HG03457 (cell line): ENCODE measurements around the gene LIMA1.
"Not testable (repeated sequence)": the region's sequence is repeated elsewhere in the genome, so short reads cannot be mapped to it uniquely, and the experiment has no call there.

Experiments used
- ATAC-seq: cut with Tn5 transposase; IDR thresholded peaks from one replicate; pipeline ENCODE4 v1.9.1; 2021; ENCODE audit warnings: moderate number of reproducible peaks; ENCODE audit not compliant: unreplicated experiment

The LIMA1 gene

DNA sequence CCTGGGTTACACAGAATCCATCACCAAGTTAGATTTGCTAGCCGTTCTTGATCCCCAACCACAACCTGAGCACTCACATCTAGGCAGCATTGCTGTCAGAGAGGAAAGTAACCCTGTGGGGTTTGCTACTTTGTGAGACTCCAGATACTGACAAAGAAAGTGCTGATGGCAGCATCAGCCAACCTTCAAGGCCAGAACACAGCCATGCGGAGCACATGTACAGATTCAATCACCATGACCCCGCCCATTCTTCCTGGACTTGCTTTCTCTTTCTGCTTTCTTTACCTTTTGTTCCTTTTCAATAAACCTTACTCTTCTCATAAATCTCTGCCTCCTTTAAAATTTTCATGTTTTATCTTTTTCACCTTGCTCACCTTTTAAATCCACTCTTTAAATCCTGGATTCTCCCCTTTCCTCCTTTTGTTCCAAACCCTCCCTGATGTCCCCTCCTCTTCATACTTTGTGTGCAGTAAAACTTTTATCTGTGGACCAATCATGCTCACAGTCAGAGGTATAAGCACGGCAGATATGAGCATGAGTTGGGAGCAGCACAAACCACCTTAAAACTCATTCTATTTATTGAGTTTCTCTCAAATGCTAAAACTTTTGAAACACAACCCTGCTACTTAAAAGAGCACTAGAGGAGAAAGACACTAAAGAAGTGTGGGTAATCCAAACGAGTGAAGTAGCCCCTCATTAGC, 94.3 kb downstream of the LIMA1 start:
- ATAC-seq, result no peak

DNA sequence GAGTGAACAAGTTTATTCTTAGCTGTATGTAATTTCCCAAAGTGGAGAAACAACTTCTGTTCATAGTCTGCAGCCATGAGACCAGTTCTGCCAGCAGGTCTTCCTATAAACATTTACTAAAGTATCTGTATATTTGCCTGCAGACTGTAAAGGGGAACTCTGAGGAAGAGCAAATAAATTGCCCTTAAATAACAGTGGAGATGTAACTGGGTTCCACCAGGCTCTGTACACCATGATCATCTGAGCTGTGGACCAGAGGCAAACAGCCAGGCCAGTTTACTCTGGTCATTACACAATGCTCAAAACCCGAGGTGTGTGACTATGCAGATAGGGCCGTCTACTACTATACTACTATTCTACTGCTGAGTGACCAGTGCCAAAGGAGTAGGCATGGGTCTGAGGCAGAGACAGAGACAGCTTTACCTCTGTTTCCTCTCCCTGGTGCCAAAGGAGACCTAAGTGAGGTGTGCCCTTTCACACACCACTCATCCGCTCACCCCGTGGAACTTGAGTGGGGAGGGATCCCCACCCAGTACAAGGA, 95.0 kb downstream of the LIMA1 start:
- no peak for ATAC-seq

DNA sequence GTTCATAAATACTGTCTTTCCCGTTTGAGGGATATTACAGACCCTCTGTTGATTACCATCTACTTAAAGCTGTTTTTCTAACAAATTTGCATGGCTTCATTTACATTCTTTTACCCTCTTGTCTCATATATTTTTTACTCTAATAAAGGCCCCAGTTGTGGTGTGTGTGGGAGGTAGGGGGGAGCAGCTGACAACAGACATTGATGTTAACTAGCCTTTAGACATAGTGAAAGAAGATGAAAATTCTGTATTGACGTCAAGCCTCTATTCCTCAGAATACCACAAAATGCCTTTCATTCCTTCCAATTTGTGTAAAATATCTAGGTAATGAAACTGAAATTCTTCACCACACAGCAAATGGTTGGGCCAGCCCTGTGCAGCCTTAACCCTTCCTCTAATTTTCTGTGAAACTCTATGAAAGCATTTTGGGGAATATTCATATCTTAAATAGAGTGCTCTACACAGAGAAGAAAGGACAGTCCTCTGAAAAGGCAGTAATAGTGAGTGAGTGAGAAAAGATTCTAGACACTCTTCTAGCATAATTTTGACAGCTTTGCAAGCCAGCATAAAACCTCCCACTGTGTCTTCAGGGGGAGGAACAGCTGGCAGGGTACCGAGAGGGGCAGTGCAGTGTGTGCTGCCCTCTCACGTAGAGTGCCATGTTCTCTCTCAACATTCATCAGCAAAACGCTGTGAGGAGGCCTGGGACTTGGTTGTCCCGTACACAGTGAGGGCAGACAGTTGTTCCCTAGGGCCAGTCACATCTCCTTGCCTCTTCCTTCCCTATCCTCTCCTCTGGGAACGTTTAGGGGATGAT, 96.0 kb downstream of the LIMA1 start:
- peak; percentile 55 for ATAC-seq

DNA sequence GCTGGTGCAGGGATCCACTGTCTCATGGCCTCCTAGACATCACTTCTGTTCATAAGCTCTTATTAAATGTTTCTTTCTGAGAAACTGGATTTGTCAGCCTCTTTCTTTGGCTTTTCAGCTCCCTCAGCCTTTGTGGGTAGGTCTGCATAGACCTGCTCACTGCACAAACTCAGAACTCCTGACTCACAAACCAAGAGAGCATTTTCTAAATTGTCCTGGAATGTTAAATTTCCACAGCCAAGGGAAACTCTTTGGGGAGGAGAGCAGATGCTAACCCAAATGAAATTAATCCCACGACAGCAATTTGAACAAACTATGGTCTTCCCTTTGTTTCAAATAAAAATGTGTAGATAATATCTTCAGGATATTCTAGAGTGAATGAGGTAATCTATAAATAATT, 96.6 kb downstream of the LIMA1 start:
- ATAC-seq, result no peak

DNA sequence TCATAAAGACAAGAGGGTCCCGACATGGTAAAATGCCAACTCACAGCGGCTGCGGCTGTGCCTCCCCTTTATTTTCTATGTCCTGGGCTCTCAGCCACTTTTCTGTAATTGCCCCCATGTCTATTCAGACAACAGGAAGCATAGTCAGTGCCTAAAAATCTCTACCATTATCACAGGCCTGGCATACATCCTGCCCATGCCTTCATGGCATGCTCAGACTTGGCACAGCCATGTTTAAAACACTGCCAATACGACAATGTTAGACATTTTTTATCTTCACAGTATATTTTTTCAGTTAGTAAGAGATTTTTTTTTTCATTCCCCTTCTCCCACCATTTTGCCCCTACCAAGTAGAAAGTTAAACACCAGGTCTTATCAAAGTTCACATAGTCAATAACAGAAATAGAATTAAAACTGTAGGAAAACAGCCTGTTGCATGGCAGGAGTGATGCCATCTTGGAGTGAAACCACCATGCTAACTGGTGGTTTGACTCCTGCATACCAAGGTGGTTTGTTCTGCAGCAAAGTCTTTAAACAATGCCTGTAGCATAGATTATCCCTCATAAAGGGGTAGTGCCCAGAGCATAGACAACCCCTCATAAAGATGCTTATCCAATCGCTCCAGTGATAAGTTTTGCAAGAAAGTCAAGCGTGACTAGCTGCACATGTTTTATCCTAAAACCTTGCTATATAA, 97.2 kb downstream of the LIMA1 start:
- ATAC-seq, result no peak

- no peak for ATAC-seq
Measured at GRCh38 chr12:50185301-50185895, 97.9 kb downstream of the LIMA1 start.

GRCh38 chr12:50184261-50184660, 99.1 kb downstream of the LIMA1 start:
- no peak for ATAC-seq

GRCh38 chr12:50182461-50182860, 100.9 kb downstream of the LIMA1 start:
- ATAC-seq, result no peak

DNA sequence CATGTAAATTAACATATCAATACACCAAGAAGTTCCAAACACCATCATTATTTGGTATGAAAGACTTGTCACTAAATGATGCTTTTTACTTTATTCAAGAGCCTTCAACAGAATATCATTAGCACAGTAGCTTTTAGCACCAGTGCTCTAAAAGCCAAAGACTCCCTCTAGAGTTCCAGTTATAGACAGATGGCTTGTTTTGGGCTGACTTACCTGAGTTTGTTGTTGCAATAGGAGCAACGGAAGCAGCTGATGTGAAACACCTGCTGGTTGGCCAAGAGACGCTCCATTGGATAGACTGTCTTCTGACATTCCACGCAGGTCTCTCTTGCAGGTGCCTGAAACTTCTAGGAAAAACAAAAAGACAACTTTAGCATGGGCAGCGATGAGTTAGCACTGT, 101.6 kb downstream of the LIMA1 start:
- ATAC-seq, result no peak

DNA sequence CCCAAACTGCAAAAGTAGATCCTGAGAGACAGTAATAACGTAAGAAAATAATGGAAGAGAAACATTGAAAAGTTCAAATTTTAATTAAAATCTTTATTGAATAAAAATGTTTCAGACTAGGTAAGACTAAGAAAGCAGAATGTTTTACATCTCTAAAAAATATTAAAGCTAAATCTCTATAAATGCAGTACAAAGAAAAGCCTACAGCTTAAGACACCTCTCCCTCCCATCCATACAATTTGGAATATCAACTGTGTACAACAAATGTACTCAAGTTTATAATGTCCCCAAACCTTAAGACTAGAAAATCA, 107.6 kb downstream of the LIMA1 start:
- no peak for ATAC-seq

DNA sequence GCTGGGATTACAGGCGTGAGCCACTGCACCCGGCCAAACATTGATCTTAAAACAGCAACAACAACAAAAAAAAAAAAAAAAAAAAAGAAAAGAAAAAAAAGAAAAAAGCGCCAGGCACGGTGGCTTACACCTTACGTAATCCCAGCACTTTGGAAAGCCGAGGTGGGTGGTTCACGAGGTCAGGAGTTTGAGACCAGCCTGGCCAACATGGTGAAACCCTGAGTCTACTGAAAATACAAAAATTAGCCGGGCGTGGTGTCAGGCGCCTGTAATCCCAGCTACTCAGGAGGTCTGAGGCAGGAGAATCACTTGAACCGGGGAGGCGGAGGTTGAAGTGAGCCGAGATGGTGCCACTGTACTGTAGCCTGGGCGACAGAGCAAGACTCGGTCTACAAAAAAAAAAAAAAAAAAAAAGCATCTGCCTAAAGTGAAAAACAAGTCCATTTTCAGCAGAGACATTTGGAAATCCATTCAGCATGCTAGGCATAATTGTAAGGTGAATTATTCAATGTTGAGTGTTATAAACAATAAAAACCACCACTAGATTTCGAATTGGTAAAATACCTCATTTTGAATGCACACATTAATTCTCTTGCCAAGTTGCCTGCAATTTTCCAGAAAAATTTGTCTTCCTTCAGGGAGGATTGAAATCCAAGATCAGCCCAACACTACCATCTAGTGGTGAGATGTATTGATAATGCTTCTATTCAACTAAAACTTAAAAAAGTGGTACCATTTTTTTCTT, 108.2 kb downstream of the LIMA1 start:
- ATAC-seq, result no peak

GRCh38 chr12:50167049-50167828, 116.1 kb downstream of the LIMA1 start, which contains the start of gene CERS5:
Gene CERS5 (minus strand): TSS chr12:50167369. CDS start chr12:50167297, 72 bp downstream.
- ATAC-seq, result peak; percentile 95

DNA sequence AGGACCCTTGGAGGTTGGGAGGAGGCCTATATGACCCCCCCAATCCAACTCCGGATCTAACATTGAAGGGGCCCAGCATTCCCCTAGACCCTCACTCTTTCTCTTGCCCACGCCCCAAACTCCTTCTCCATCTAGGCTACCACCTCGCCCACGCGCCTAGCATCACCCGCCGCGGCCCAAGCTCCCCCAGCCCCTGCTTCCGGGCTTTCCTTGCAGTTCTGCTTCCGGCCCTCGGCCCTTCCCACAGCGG, 116.6 kb downstream of the LIMA1 start:
- ATAC-seq, result peak; percentile 28

DNA sequence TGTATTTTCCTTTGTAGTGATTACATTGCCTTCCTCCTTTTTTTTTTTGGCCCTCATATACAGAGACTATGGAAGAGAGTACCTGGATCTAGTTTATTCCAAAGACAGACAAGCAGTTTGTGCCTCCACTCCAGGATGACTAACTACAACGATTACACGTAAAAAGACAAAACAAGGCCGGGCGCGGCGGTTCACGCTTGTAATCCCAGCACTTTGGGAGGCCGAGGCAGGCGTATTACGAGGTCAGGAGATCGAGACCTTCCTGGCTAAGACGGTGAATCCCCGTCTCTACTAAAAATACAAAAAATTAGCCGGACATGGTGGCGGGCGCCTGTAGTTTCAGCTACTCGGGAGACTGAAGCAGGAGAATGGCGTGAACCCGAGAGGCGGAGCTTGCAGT, 118.4 kb downstream of the LIMA1 start:
- no peak for ATAC-seq

- no peak for ATAC-seq
Measured at GRCh38 chr12:50162230-50162629, 121.1 kb downstream of the LIMA1 start.

DNA sequence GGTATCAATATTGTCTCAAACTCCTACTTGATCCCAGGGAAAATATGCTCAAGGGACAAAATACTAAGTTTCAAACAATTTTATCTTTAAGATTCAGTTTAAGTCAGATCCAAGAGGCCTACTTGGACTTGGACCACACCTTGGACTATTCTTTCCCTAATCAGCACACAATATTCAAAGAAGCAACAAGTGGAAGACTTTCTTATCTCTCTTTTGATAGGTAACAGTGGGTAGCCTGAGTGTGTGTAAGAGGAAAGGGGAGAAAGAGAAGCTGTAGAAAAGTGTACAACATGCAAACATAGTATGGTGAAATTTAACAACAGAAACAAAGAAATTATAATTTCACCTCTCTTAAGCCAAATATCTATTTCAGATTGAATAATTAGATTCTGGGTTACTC, 122.7 kb downstream of the LIMA1 start:
- no peak for ATAC-seq

- ATAC-seq, result no peak
Measured at GRCh38 chr12:50157259-50157658, 126.1 kb downstream of the LIMA1 start.

- no peak for ATAC-seq
Measured at GRCh38 chr12:50156641-50157040, 126.7 kb downstream of the LIMA1 start.

- not testable (repeated sequence) for ATAC-seq
Measured at GRCh38 chr12:50154947-50155346, 128.4 kb downstream of the LIMA1 start.

- ATAC-seq, result no peak
Measured at GRCh38 chr12:50151047-50151687, 132.2 kb downstream of the LIMA1 start.
